Glutamatergic neuron (in vitro differentiated cells): Measurements from ENCODE around the gene PLA2G4F. TPM values are rescaled to one million over a fixed set of nuclear protein-coding genes. Genes with fewer than 3 reads are reported as not detected.

Source experiments
- DNase-seq: peaks from one replicate; pipeline ENCODE4 v3.0.0; 2022
- H3K27ac Mint-ChIP-seq: one replicate; pipeline ENCODE4 v1.8.0; 2020; ENCODE audit warnings: mild to moderate bottlenecking, mixed read lengths, inconsistent platforms; ENCODE audit not compliant: unreplicated experiment
- H3K27me3 Mint-ChIP-seq: one replicate; pipeline ENCODE4 v1.8.0; 2020; ENCODE audit warnings: mild to moderate bottlenecking, moderate library complexity, mixed read lengths, inconsistent platforms; ENCODE audit not compliant: unreplicated experiment
- H3K36me3 Mint-ChIP-seq: one replicate; pipeline ENCODE4 v1.8.0; 2020; ENCODE audit warnings: mild to moderate bottlenecking, mixed read lengths, inconsistent platforms; ENCODE audit not compliant: unreplicated experiment
- H3K4me1 Mint-ChIP-seq: one replicate; pipeline ENCODE4 v1.8.0; 2020; ENCODE audit warnings: mild to moderate bottlenecking, low read depth, mixed read lengths, inconsistent platforms; ENCODE audit not compliant: unreplicated experiment
- H3K4me3 Mint-ChIP-seq: one replicate; pipeline ENCODE4 v1.8.0; 2020; ENCODE audit warnings: mild to moderate bottlenecking, mixed read lengths, inconsistent platforms; ENCODE audit not compliant: unreplicated experiment
- H3K9me3 Mint-ChIP-seq: one replicate; pipeline ENCODE4 v1.8.0; 2020; ENCODE audit warnings: mild to moderate bottlenecking, moderate library complexity, mixed read lengths, inconsistent platforms; ENCODE audit not compliant: unreplicated experiment
- CTCF ChIP-seq: fragments of 200-600 bp; sonication (generic); IDR thresholded peaks from one replicate; pipeline ENCODE4 v1.5.0; 2021; ENCODE audit not compliant: partially characterized antibody, unreplicated experiment
- total RNA-seq: library from RNA; stranded (reverse); fragmentation: NEBNext Ultra II Directional; extraction: Animal tissue kit (Norgen Biotek cat#: 25700); gene quantifications from one replicate; pipeline ENCODE4 v1.2.1, GENCODE V29; 2021; ENCODE audit not compliant: unreplicated experiment

Gene PLA2G4F
- total RNA-seq, 1 donor from 2014 or later = not detected

- no peak overlapping the region for H3K27ac Mint-ChIP-seq
- H3K36me3 Mint-ChIP-seq = no peaks in the 10 kb centered on the region
- no peaks in the 10 kb centered on the region for H3K4me1 Mint-ChIP-seq
- no peak overlapping the region for H3K4me3 Mint-ChIP-seq
- DNase-seq = no peak
- no peak for TF ChIP-seq CTCF
- peaks cover 3% of the 10 kb centered on the region for H3K9me3 Mint-ChIP-seq
- H3K27me3 Mint-ChIP-seq = peaks cover 2% of the 10 kb centered on the region
Measured at GRCh38 chr15:42160136-42160535, 3.7 kb upstream of the PLA2G4F start.

- Mint-ChIP-seq H3K36me3 (no peaks in the 10 kb centered on the region), H3K4me3 (no peak overlapping the region), H3K27me3 (peaks cover 2% of the 10 kb centered on the region), H3K4me1 (no peaks in the 10 kb centered on the region), H3K9me3 (peaks cover 3% of the 10 kb centered on the region), H3K27ac (no peak overlapping the region)
- TF ChIP-seq CTCF = no peak
- no peak for DNase-seq
Measured at GRCh38 chr15:42159381-42160015, 3.1 kb upstream of the PLA2G4F start.

GRCh38 chr15:42158941-42159340, 2.5 kb upstream of the PLA2G4F start:
- Mint-ChIP-seq H3K36me3 (no peaks in the 10 kb centered on the region), H3K27ac (no peak overlapping the region), H3K4me3 (no peak overlapping the region), H3K4me1 (no peaks in the 10 kb centered on the region), H3K27me3 (peaks cover 2% of the 10 kb centered on the region), H3K9me3 (peaks cover 3% of the 10 kb centered on the region)
- no peak for DNase-seq
- TF ChIP-seq CTCF = no peak

GRCh38 chr15:42157981-42158765, 1.7 kb upstream of the PLA2G4F start:
- Mint-ChIP-seq H3K9me3 (peaks cover 3% of the 10 kb centered on the region), H3K36me3 (no peaks in the 10 kb centered on the region), H3K27me3 (peaks cover 2% of the 10 kb centered on the region), H3K27ac (no peak overlapping the region), H3K4me1 (no peaks in the 10 kb centered on the region), H3K4me3 (no peak overlapping the region)
- TF ChIP-seq CTCF = no peak
- DNase-seq = no peak

GRCh38 chr15:42157381-42157780, 945 bp upstream of the PLA2G4F start:
- Mint-ChIP-seq H3K27ac (no peak overlapping the region), H3K36me3 (no peaks in the 10 kb centered on the region), H3K4me3 (no peak overlapping the region), H3K27me3 (peaks cover 2% of the 10 kb centered on the region), H3K9me3 (peaks cover 3% of the 10 kb centered on the region), H3K4me1 (no peaks in the 10 kb centered on the region)
- no peak for TF ChIP-seq CTCF
- DNase-seq = no peak
